H1 (cell line): Measurements from ENCODE around the gene ARPP19. TPM values are rescaled to one million over a fixed set of nuclear protein-coding genes. Genes with fewer than 3 reads are reported as not detected.
"Not testable (repeated sequence)": the region's sequence is repeated elsewhere in the genome, so short reads cannot be mapped to it uniquely, and the experiment has no call there.

Source experiments
- CTCF ChIA-PET: fragments of 300-600 bp; sonication (Branson Sonifier 250); formaldehyde crosslinking; loops from one replicate; lab custom pipeline; 2021; ENCODE audit not compliant: partially characterized antibody; lab: Charles Lee
- POLR2A ChIA-PET: fragments of 300-600 bp; sonication (Branson Sonifier 250); formaldehyde crosslinking; loops from one replicate; lab custom pipeline; 2021; ENCODE audit warnings: inconsistent platforms; ENCODE audit not compliant: partially characterized antibody; lab: Charles Lee
- DNase-seq, 2 experiments: peaks; one replicate each; pipeline versions ENCODE4 v3.0.0 to v3.0.0-alpha.2; 2010 to 2022; ENCODE audit warnings: low spot score in 2 of 2, low read depth in 1 of 2, mixed read lengths in 1 of 2
- FAIRE-seq: peaks from 2 replicates; lab custom pipeline; 2011; peaks lifted over from hg19 to GRCh38; lab: Jason Lieb, UNC
- H2AFZ ChIP-seq: 2 replicates; pipeline ENCODE4 v1.8.1; 2012; ENCODE audit warnings: low read length, inconsistent platforms
- H2AK5ac ChIP-seq: 2 replicates; pipeline ENCODE4 v1.6.1; 2013; ENCODE audit warnings: low read depth, low read length
- H2BK120ac ChIP-seq: replicated peaks from 2 replicates; pipeline ENCODE3; 2013; ENCODE audit warnings: low read depth, low read length, inconsistent platforms
- H2BK12ac ChIP-seq: 2 replicates; pipeline ENCODE4 v1.6.1; 2013; ENCODE audit warnings: low read depth, low read length
- H2BK15ac ChIP-seq: 2 replicates; pipeline ENCODE4 v1.6.1; 2013; ENCODE audit warnings: low read length
- H2BK20ac ChIP-seq: 2 replicates; pipeline ENCODE4 v1.6.1; 2013; ENCODE audit warnings: low read length
- H2BK5ac ChIP-seq: 2 replicates; pipeline ENCODE4 v1.6.1; 2013; ENCODE audit warnings: low read depth, low read length
- H3K14ac ChIP-seq: 2 replicates; pipeline ENCODE4 v1.6.1; 2013; ENCODE audit warnings: inconsistent platforms; ENCODE audit not compliant: insufficient read length
- H3K18ac ChIP-seq: 2 replicates; pipeline ENCODE4 v1.6.1; 2013; ENCODE audit warnings: low read length; ENCODE audit errors: extremely low read depth
- H3K23ac ChIP-seq: 2 replicates; pipeline ENCODE4 v1.6.1; 2013; ENCODE audit warnings: inconsistent platforms; ENCODE audit not compliant: insufficient read length
- H3K23me2 ChIP-seq: 2 replicates; pipeline ENCODE4 v1.6.1; 2013; ENCODE audit warnings: low read depth, low read length
- H3K27ac ChIP-seq: 2 replicates; pipeline ENCODE4 v1.6.1; 2011; ENCODE audit warnings: low read depth, low read length, inconsistent platforms
- H3K27me3 ChIP-seq, 4 experiments: replicated peaks in 1 of 4; 1 replicate in 1 of 4; 2 replicates in 3 of 4; pipeline versions ENCODE4 v1.6.1 to v1.8.1; 2011 to 2013; ENCODE audit warnings: low read length in 3 of 4, mild to moderate bottlenecking in 3 of 4, inconsistent platforms in 2 of 4, mixed read lengths in 2 of 4, moderate library complexity in 1 of 4; ENCODE audit not compliant: control insufficient read depth in 3 of 4, insufficient read depth in 3 of 4; ENCODE audit errors: extremely low read depth in 1 of 4
- H3K36me3 ChIP-seq, 4 experiments: 2 replicates each; pipeline versions ENCODE4 v1.6.1 to v1.8.1; 2011 to 2013; ENCODE audit warnings: mild to moderate bottlenecking in 4 of 4, low read length in 3 of 4, moderate library complexity in 2 of 4, control low read depth in 1 of 4, inconsistent platforms in 1 of 4; ENCODE audit not compliant: insufficient read depth in 4 of 4, control insufficient read depth in 2 of 4
- H3K4ac ChIP-seq: replicated peaks from 2 replicates; pipeline ENCODE3; 2013; ENCODE audit warnings: low read length, low read depth, mixed read lengths, inconsistent platforms; ENCODE audit not compliant: insufficient read length
- H3K4me1 ChIP-seq, 4 experiments: replicated peaks in 1 of 4; 1 replicate in 1 of 4; 2 replicates in 3 of 4; pipeline versions ENCODE4 v1.6.1 to v1.8.1; 2011 to 2013; ENCODE audit warnings: low read length in 3 of 4, inconsistent platforms in 2 of 4, mixed read lengths in 1 of 4; ENCODE audit not compliant: insufficient read depth in 4 of 4, control insufficient read depth in 3 of 4
- H3K4me2 ChIP-seq, 2 experiments: 2 replicates each; pipeline versions ENCODE4 v1.6.1 to v1.8.1; 2011 to 2013; ENCODE audit warnings: low read depth in 2 of 2, low read length in 2 of 2, control low read depth in 1 of 2, inconsistent platforms in 1 of 2, mild to moderate bottlenecking in 1 of 2; ENCODE audit not compliant: insufficient read depth in 1 of 2
- H3K4me3 ChIP-seq, 4 experiments: fragments of 200-600, 300-600 bp in 1 of 4; sonication (generic), shearing (Covaris generic), sonication (Bioruptor Twin) in 1 of 4; 2 replicates each; pipeline versions ENCODE4 v1.5.1 to v1.8.1; 2011 to 2016; ENCODE audit warnings: low read length in 4 of 4, low read depth in 3 of 4, control low read depth in 2 of 4, inconsistent platforms in 2 of 4, mild to moderate bottlenecking in 2 of 4, mixed read lengths in 1 of 4, moderate library complexity in 1 of 4; ENCODE audit not compliant: insufficient read depth in 2 of 4; ENCODE audit errors: extremely low read depth in 1 of 4
- H3K56ac ChIP-seq: replicated peaks from 2 replicates; pipeline ENCODE3; 2013; ENCODE audit warnings: low read depth, mild to moderate bottlenecking, mixed read lengths, low read length, inconsistent platforms; ENCODE audit not compliant: insufficient read length
- H3K79me1 ChIP-seq: 2 replicates; pipeline ENCODE4 v1.6.1; 2013; ENCODE audit warnings: low read depth, low read length, control low read depth
- H3K79me2 ChIP-seq, 2 experiments: 2 replicates each; pipeline versions ENCODE4 v1.6.1 to v1.8.1; 2012 to 2013; ENCODE audit warnings: low read length in 2 of 2, mild to moderate bottlenecking in 2 of 2, inconsistent platforms in 1 of 2; ENCODE audit not compliant: insufficient read depth in 2 of 2, control insufficient read depth in 1 of 2
- H3K9ac ChIP-seq, 4 experiments: replicated peaks in 1 of 4; 1 replicate in 1 of 4; 2 replicates in 3 of 4; pipeline versions ENCODE4 v1.6.1 to v1.8.1; 2011 to 2013; ENCODE audit warnings: low read depth in 3 of 4, low read length in 3 of 4, control low read depth in 2 of 4, mild to moderate bottlenecking in 2 of 4, moderate library complexity in 2 of 4, inconsistent platforms in 1 of 4; ENCODE audit errors: extremely low read depth in 1 of 4
- H3K9me3 ChIP-seq, 2 experiments: 2 replicates each; pipeline versions ENCODE4 v1.6.1 to v1.8.1; 2012 to 2013; ENCODE audit warnings: mild to moderate bottlenecking in 2 of 2, moderate library complexity in 2 of 2, control low read depth in 1 of 2, inconsistent platforms in 1 of 2, low read depth in 1 of 2, low read length in 1 of 2, mixed read lengths in 1 of 2; ENCODE audit not compliant: insufficient read depth in 2 of 2
- H4K20me1 ChIP-seq, 2 experiments: replicated peaks in 1 of 2; 2 replicates each; pipeline versions ENCODE3 to v1.8.1; 2011 to 2013; ENCODE audit warnings: inconsistent platforms in 2 of 2, low read length in 2 of 2, mild to moderate bottlenecking in 1 of 2; ENCODE audit not compliant: insufficient read depth in 2 of 2, control insufficient read depth in 1 of 2
- H4K5ac ChIP-seq: 2 replicates; pipeline ENCODE4 v1.6.1; 2013; ENCODE audit warnings: low read length, low read depth, mixed read lengths, inconsistent platforms; ENCODE audit not compliant: insufficient read length
- H4K8ac ChIP-seq: 2 replicates; pipeline ENCODE4 v1.8.0; 2013; ENCODE audit warnings: mild to moderate bottlenecking, moderate library complexity, low read length, inconsistent platforms; ENCODE audit not compliant: insufficient read depth; ENCODE audit errors: extremely low read depth
- H4K91ac ChIP-seq: replicated peaks from 2 replicates; pipeline ENCODE3; 2013; ENCODE audit warnings: low read length, mixed read lengths, inconsistent platforms; ENCODE audit not compliant: insufficient read length
- FOSL1 ChIP-seq: IDR thresholded peaks from 2 replicates; pipeline ENCODE4 v1.6.1; 2011; ENCODE audit warnings: mild to moderate bottlenecking, low read depth, low read length, moderate library complexity; ENCODE audit not compliant: insufficient read depth
- GTF2F1 ChIP-seq: IDR thresholded peaks from 2 replicates; pipeline ENCODE4 v1.6.1; 2012; ENCODE audit warnings: low read depth, low read length, improper control_type of control experiment, borderline replicate concordance
- RXRA ChIP-seq: IDR thresholded peaks from 2 replicates; pipeline ENCODE4 v1.6.1; 2011; ENCODE audit warnings: low read depth, mild to moderate bottlenecking, low read length, moderate library complexity; ENCODE audit not compliant: insufficient read depth
- WGBS, 2 experiments: shearing (Covaris generic) in 1 of 2; methylation state at CpG; one replicate each; pipeline versions ENCODE4 v1.1.6 to v1.1.7; 2013 to 2015; ENCODE audit warnings: low lambda C conversion rate in 2 of 2, mixed read lengths in 2 of 2, inconsistent platforms in 1 of 2, low coverage in 1 of 2, missing lambda C conversion rate in 1 of 2; ENCODE audit not compliant: insufficient replicate concordance in 2 of 2, insufficient coverage in 1 of 2, insufficient read length in 1 of 2; ENCODE audit errors: extremely low coverage in 1 of 2, missing lambda C conversion rate in 1 of 2; 5-methylcytosine and 5-hydroxymethylcytosine counted together
- polyA plus RNA-seq, 7 experiments: library from polyadenylated mRNA; depleted of rRNA in 3 of 7; stranded (reverse) in 5 of 7; unstranded in 2 of 7; fragments of >200 nt in 5 of 7; fragments of 200-250 nt in 2 of 7; gene quantifications; 1 replicate in 5 of 7; 2 replicates in 1 of 7; 4 replicates in 1 of 7; pipeline versions ENCODE4 v1.2.1 to v1.2.3, GENCODE V29; 2011 to 2013; ENCODE audit warnings: missing spikeins in 2 of 7, mixed read lengths in 2 of 7
- total RNA-seq: library from RNA; stranded (reverse); fragmentation: NEBNext Ultra II Directional; extraction: Animal tissue kit (Norgen Biotek cat#: 25700); gene quantifications from 2 replicates; pipeline ENCODE4 v1.2.1, GENCODE V29; 2021

ARPP19 gene
- total and polyA plus RNA-seq, 2 of the 8 experiments (the other 6 are each of a cell fraction or from before 2014, with no cell fraction given) = 81.9 to 274 TPM

DNA sequence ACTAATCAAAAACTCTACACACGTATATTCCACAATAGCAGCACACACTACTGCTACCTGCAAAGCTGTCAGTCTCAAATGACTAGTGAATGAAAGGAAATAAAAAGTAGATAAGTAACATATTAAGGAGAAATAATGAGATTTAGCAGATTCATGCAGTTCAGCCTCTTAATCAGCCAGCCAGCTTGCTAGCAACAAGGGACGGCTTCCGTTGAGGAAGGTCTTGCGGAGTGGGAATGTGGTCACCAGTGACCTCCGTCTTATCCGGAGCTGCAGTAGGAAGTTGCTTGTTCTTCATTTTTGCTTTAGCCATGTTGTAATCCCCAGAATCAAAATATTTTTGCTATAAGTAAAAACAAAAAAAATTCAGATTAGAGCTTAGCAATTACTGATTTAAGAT is 17.1 kb downstream of the ARPP19 start (continued):
- TF ChIP-seq FOSL1 = no peak
- TF ChIP-seq RXRA = no peak
- TF ChIP-seq GTF2F1 = no peak

DNA sequence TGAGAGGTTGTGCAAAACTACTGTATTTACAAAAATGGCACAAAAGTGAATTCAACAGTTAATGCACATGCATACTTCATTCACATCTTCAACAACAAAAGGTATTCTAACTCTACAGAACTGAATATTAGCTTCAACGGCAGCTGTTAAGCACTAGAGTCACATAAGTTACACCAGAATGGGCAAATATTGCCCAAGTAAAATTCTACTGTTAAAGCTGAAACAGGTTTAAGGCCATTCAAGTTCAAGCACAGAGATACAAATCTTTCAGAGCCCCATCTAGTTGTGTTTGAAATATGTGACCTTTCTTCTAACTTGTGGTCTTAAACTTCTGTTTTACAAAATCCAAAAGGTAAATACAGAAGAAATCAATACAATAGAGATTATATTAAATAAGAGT is 17.6 kb downstream of the ARPP19 start:
- not testable (repeated sequence) for H2BK120ac ChIP-seq, H3K4me3 ChIP-seq, H3K27me3 ChIP-seq, H3K9me3 ChIP-seq, H3K18ac ChIP-seq, H2AK5ac ChIP-seq, H3K27ac ChIP-seq, H2AFZ ChIP-seq, H4K8ac ChIP-seq, H2BK5ac ChIP-seq, H3K9ac ChIP-seq, H3K23me2 ChIP-seq, H3K56ac ChIP-seq, H3K79me1 ChIP-seq, H3K4me2 ChIP-seq, DNase-seq, H2BK12ac ChIP-seq, FAIRE-seq, H2BK15ac ChIP-seq, H3K23ac ChIP-seq, H3K4me1 ChIP-seq, H3K4ac ChIP-seq, H4K91ac ChIP-seq, H4K5ac ChIP-seq, H2BK20ac ChIP-seq, H3K14ac ChIP-seq, H4K20me1 ChIP-seq
- 82% methylated on average over 1 of the region's 1 CpG; no CpG with 5 or more reads in 1 of the 2 experiments for WGBS, 2 experiments
- ChIA-PET POLR2A (interaction anchor here (0.9 kb wide), 1 partner anchor 15 kb away, joined by 3 read pairs; no protein-coding TSS in a partner anchor), CTCF (interaction anchor here (1.3 to 2.0 kb wide), 2 partner anchors 185 to 294 kb away, joined by 3 to 4 read pairs; no protein-coding TSS in a partner anchor)
- Histone ChIP-seq H3K36me3 (peaks cover 7 to 83% (median 35%) of the 10 kb centered on the region in 4 experiments; a peak in 7 of 8 replicates), H3K79me2 (peaks cover 0 to 31% of the 10 kb centered on the region in 2 experiments; a peak in 2 of 4 replicates)
